GM23338 (cell line): ENCODE results near the gene DCAF5.

Experiments used
- CREB1 ChIP-seq: fragments of 250-450 bp; sonication (Bioruptor Pico); IDR thresholded peaks from 2 replicates; pipeline ENCODE4 v1.5.0; 2020; ENCODE audit warnings: low read depth, mild to moderate bottlenecking, moderate library complexity
- CTCF ChIP-seq, 2 experiments: fragments of 200-600 bp in 1 of 2; sonication (generic) in 1 of 2; conservative IDR thresholded peaks; 2 replicates each; pipeline versions ENCODE4 v1.5.1 to v1.6.1; 2016 to 2017; ENCODE audit warnings: antibody characterized with exemption in 2 of 2, low read depth in 2 of 2, mild to moderate bottlenecking in 2 of 2, moderate library complexity in 1 of 2
- ETS1 ChIP-seq: IDR thresholded peaks from 2 replicates; pipeline ENCODE4 v1.6.1; 2016; ENCODE audit warnings: antibody characterized with exemption
- EZH2 ChIP-seq: fragments of 200-600 bp; sonication (generic); IDR thresholded peaks from one replicate; pipeline ENCODE4 v1.8.0; 2017; ENCODE audit warnings: antibody characterized with exemption, mild to moderate bottlenecking, low read depth; ENCODE audit not compliant: unreplicated experiment
- EZH2phosphoT487 ChIP-seq: fragments of 200-600 bp; sonication (generic); IDR thresholded peaks from one replicate; pipeline ENCODE4 v1.8.1; 2018; ENCODE audit warnings: antibody characterized with exemption; ENCODE audit not compliant: unreplicated experiment
- JUNB ChIP-seq: IDR thresholded peaks from one replicate; pipeline ENCODE4 v1.6.1; 2016; ENCODE audit warnings: antibody characterized with exemption; ENCODE audit not compliant: unreplicated experiment
- NANOG ChIP-seq: IDR thresholded peaks from 2 replicates; pipeline ENCODE4 v1.6.1; 2016; ENCODE audit warnings: antibody characterized with exemption, borderline replicate concordance
- POLR2AphosphoS5 ChIP-seq: IDR thresholded peaks from 2 replicates; pipeline ENCODE4 v1.6.1; 2016; ENCODE audit warnings: antibody characterized with exemption, low read depth
- REST ChIP-seq: IDR thresholded peaks from one replicate; pipeline ENCODE4 v1.6.1; 2018; ENCODE audit warnings: antibody characterized with exemption; ENCODE audit not compliant: unreplicated experiment
- STAT1 ChIP-seq: IDR thresholded peaks from one replicate; pipeline ENCODE4 v1.6.1; 2016; ENCODE audit warnings: antibody characterized with exemption; ENCODE audit not compliant: unreplicated experiment
- ZNF114 ChIP-seq: fragments of 250-450 bp; sonication (Bioruptor Pico); IDR thresholded peaks from 2 replicates; pipeline ENCODE4 v1.5.0; 2020; ENCODE audit warnings: mild to moderate bottlenecking, moderate library complexity
- ZNF331 ChIP-seq: fragments of 250-450 bp; sonication (Bioruptor Pico); IDR thresholded peaks from 2 replicates; pipeline ENCODE4 v1.5.0; 2020; ENCODE audit warnings: low read depth, mild to moderate bottlenecking, moderate library complexity

- TF ChIP-seq REST (no peak), POLR2AphosphoS5 (no peak), CTCF (conservative IDR thresholded peaks at IDR 0.05; ENCODE audit: low read depth in 2 of 2) (no peak), EZH2 (no peak), EZH2phosphoT487 (no peak), JUNB (no peak), ZNF114 (no peak), STAT1 (no peak), ZNF331 (CRISPR knock-in tag) (no peak), ETS1 (no peak), CREB1 (CRISPR knock-in tag) (no peak), NANOG (no peak)
Observed at GRCh38 chr14:69079747-69080146, 73.2 kb downstream of the DCAF5 start.
